ENCODE results near the gene NXT1.
"Not testable (repeated sequence)": the region's sequence is repeated elsewhere in the genome, so short reads cannot be mapped to it uniquely, and the experiment has no call there.

The NXT1 gene

DNA sequence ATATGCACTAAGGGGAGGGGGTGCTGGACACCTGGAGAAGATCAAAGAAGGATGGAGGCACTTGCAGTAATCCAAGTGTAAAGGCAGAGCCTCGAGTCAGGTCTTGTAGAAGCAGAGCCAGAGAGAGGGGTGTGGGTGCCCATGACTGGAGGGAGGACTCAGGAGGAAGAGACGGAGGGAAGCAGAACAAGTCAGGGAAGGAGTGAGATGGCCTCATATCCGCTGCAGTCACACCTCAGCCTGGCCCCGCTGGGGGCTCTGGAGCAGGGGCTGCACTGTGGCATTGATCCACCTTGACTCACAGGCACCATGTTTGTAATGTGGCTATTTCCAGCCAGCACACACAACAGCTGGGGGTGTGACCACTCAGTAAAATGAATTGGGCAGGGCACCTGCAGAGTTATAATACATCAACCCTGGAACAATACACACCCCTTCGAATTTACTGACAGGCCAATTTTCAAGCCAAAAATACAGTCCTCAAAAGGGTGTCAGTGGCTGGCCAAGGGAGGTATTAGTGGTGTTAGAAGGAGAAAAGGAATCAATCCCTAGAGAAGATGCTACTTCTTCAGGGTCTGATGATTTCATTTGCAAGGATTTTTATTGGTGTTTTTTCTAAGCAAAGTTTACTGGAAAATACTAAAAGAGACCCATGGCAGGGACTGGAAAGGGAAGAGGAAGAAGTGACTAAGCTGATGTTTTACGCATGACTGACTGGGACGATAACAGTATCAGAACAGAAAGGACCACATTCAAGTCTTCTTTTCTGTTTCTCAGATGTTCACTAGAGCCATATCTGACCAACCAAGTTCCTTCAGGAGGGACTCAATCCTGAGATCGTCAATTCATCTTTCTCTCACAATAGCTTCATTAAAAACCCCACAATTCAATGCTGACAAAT is 18.9 kb upstream of the NXT1 start:
- DNase-seq, result no peak

DNA sequence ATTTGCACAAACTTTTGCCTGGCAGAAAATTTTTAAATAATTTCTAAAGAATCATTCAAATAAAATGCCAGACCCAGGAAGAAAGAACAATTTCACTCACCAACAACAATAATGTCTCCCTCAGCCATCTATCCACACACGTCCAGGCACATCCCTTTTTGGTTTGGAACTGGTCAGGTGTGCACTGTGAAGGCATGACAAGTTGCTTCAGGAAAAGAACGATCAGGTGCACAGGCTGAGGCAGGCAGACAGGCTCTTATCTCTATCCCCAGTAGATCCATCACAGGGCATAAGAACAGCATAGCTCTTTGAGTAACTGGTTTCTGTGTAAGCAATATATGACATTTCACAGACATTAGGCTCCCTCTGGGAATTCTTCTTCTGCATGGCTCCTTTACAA is 18.1 kb upstream of the NXT1 start:
- no peak for DNase-seq

DNA sequence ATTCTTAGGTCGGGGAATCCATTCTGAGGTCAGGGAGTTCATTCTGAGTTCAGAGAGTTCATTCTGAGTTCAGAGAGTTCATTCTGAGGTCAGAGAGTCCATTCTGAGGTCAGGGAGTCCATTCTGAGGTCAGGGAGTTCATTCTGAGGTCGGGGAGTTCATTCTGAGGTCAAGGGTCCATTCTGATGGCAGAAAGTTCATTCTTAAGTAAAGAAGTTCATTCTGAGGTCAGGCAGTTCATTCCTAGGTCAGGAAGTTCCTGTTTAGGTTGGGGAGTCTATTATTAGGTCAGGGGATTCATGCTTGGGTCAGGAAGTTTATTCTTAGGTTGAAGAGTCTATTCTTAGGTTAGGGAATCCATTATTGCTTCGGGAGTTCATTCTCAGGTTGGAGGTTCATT is 16.5 kb upstream of the NXT1 start:
- no peak for DNase-seq

DNA sequence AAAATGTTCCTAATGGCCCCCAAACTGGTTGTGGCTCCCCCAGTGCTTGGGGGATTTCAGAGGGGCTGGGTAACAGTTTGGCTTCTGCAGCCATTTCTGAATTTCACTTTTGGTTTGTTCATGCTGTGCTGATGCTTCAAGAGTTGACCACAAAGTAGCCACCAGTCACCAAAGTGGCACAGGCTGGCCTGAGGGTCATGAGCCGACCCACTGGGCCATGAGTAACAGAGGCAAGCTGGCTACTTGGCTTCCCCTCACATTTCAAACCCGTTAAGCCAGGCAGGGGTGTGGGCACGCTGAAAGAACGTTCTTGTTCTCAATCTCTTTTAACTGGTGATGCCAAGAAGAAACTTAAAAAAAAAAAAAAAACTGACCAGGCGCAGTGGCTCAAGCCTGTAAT is 15.1 kb upstream of the NXT1 start:
- DNase-seq, result no peak

DNA sequence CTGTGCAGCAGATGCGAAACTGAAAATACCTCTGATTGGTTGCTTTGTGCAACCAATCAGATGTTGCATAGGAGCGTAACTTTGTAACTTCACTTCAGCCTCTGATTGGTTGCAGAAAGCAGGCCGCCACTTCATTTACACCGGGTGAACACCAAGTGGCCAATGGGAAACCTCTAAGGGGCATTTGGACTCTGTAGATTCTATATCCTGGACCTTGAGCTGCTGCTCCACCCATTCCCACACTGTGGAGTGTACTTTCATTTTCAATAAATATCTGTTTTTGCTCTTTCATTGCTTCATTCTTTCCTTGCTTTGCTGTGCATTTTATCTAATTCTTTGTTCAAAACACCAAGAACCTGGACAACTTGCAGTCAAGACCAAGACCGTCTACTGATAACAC is 14.1 kb upstream of the NXT1 start:
- DNase-seq, result no peak

DNA sequence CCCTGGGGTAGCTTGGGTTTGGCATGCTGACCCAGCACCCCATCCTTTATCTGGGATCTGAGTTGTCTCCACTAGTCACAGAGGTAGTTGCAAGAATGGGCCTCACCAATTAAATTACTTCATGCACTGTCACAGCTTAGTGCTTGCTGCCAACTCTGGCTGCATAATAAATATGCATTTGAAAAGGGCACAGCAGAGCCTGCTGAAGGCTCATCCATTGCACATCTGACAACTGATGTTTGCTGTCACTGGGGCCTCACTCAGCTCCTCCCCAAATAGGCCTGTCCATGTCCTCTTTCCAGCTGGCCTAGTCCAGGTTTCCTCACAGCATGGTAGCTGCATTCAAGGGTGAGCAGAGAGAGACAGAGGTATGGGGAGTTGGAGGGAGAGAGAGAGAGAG is 13.3 kb upstream of the NXT1 start:
- DNase-seq, result no peak

DNA sequence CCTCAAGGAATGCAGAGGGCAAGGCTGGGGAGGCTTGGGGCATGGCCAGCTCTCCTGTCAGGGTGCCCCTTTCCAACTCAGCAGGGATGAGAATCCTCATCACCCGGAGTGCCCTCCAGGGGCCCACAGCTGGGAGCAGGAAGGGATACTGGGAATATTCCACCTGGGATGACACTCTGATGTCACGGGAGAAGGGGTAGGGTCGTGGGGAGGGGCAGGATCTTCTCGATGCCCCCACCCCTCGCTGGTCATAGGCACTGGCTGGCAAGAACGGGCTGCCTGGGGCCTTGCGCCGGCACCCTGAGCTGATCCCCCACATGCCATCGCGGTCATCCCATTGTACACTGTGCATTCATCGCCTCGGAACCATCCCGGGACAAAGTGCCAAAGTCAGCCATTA is 10.6 kb upstream of the NXT1 start:
- no peak for DNase-seq

DNA sequence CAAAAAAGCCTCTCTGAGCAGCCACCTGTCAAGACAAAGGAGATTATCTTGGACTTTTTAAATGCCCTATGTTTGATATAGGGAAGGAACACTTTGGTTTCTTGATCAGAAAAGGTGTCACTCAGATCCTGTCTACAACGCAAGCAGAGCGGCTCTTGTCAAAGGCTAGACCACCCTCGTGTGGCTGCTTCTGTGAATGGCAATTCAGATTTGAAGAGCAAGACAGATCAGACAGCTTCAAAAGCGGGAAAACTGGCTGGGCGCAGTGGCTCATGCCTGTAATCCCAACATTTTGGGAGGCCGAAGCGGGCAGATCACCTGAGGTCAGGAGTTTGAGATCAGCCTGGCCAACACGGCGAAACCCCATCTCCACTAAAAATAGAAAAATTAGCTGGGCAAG is 10.1 kb upstream of the NXT1 start:
- no peak for DNase-seq

DNA sequence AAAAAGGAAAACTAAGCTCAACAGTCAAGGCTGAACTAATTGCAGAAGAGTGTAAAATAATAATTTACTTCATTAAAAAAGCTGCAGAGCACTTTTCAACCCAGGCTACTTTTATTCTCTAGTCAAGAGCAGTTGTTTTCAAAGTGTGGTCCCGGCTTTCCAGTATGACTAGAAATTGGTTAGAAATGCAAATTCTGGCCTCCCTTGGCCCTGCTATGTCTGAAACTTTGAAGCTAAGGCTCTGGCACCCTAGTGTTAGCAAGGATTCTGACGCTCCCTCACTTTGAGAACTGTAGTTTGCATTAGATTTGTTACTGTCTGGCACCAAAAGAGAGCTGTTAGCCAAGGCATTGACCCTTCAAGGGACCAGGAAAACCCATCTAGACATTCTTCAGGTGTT is 9.5 kb upstream of the NXT1 start:
- no peak for DNase-seq

DNA sequence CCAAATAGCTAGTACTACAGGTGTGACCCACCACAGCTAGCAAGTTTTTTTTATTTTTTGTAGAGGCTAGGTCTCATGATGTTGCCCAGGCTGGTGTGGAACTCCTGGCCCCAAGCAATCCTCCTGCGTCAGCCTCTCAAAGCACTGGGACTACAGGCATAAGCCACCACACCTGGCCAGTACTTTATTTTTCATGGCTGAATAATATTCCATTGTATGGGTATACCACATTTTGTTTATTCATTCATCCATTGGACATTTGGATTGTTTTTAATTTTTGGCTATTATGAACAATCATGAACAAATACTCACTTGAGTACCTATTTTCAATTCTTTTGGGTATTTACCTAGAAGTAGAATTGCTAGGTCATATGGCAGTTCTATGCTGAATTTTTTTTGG is 7.0 kb upstream of the NXT1 start:
- no peak for DNase-seq

DNA sequence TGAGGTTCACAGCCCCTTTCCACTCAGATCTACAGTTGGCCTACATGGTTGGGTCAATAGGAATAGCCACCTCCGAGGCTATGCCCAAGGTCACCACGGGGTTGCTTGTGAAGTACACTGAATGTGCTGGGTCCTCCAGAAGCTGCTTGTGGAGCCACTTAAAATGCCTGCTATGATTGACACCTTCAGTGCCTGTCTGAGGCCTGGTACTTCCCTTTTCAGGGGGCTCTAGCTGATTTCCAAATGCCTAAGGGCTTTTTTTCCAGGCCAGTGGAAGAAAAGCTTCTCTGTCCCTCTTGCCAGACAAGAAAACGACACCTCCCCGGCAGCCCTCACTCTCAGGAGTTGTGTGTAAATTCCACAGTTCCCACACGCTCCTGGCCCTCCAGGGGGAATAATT is 6.3 kb upstream of the NXT1 start:
- DNase-seq, result no peak

DNA sequence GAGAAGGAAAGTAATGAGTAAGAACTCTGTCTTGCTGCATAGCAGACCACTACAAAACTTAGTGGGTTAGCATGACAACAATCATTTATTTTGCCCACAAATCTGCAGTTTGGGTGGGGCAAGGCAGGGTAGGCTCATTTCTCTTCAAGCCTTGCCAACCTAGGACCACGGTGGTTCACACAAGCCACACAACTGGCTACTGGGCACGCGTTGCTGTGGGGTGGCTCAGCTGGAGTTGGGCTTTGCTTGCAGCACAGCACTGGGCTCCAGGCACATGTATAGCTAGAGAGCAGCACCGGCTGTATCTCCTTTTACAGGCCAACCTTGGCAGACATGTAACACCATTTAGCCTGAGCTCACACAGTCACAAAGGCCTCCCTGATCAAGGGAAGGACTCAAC is 4.6 kb upstream of the NXT1 start:
- DNase-seq, result no peak

DNA sequence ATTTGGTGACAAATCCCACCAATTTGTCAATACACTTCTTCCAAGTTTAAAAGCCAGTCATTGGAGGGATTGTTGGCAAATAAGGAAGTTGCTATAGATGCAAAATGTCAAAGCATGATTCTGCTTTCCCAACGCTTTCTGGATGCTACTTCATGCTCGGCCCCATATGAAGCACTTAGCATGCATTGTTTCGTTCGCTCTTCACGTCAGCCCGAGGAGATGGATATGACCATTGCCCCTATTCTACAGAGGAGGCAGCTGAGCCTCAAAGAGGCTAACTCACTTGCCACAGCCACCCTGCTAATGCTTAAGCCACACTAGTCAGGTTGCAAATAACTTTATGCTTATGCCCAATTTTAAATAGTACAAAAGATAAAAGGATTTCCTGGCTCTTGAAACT is 2.8 kb upstream of the NXT1 start:
- no peak for DNase-seq

DNA sequence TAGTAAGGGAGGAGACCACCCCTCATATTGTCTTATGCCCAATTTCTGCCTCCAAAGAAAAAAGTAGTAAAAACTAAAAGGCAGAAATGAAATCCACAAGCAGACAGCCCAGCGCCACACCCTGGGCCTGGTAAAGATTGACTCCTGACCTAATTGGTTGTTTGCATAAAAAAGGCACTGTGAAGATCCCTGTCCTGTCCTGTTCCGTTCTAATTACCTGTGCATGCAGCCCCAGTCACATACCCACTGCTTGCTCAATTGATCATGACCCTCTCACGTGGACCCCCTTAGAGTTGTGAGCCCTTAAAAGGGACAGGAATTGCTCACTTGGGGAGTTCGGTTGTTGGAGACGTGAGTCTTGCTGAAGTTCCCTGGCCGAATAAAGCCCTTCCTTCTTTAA is 2.1 kb upstream of the NXT1 start:
- not testable (repeated sequence) for DNase-seq

DNA sequence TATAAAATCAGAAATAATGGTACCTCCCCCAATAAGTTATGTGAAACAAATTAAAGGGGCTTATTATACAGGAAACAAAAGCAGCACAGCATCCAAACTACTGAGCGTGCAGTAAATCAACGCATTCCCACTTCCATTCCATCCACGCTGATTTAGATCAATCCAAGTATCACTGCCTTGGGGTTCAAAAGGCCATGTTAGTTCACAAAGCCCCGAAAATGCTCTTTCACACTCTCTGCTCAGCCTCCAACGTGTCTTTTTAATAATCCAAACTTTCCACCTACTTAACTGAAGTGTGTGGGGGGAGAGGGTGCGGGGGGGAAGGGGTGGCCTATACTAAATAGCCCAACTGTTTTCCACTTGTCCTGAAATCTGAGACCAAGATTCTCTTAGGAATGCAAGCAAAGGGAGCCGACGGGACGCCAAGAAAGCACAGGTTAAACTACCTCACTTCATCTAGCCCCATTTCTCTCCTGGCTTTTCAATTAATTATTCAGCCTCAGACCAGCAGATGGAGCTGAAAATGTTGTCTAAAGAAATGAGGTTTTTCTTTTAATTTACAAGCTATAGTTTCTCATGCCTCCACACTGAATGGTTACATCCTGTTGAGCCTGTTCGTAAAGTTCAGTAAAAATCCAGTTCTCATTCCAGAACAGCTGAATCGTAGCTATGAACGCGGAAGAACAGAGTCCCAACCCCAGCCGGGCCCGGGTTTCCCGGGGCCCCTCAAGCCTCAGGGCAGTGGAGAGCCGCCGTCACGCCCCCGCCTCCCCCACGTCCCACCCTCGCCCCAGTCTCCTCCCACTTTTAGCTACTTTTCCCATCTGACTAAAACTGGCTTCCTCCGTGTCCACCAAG is 1.0 kb upstream of the NXT1 start:
- peak; percentile 66 for DNase-seq

DNA sequence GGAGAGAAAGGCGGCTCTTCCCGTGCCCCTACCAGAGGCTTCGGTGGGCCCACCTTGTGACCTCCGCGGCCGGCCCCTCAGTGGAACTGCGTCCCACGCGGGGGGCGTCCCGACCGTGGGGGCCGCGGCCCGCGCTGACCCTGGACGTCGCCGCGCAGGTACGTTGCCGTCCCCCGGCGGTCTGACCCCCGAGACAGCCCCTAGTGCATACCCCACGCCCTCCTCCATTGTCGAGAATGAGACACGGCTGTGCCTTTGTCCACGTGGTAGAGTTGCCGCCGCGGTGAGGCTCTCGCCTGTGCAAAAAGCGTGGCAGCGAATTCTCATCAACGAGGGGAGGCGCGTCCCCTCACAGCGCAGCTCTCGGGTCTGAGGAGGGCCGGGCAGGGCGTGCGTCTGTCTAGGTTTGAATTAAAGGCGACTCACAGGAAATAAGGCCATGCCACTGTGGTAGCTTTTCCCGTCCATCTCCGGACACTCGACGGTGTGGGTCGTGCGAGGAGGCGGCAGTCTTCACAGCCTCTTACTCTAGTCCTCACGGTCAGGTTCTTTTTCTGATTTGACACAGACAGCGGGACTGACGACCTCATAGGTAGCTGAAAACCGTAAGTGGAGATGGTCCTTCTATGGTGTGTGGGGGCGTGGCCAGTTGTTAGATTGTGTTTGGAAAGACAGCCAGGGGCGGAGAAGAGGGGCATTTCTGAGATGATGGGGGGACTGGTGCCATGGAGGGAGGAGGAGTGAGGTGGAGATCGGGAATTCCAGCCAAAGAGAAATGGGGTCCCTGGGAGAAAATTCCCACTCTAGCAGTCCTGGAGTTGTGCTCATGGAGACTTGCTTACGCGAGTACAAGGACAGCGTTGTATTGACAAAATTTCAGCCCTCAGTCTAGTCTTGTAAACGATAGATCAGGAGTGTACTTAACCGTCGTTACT is 580 bp downstream of the NXT1 start:
- peak; percentile 48 for DNase-seq

DNA sequence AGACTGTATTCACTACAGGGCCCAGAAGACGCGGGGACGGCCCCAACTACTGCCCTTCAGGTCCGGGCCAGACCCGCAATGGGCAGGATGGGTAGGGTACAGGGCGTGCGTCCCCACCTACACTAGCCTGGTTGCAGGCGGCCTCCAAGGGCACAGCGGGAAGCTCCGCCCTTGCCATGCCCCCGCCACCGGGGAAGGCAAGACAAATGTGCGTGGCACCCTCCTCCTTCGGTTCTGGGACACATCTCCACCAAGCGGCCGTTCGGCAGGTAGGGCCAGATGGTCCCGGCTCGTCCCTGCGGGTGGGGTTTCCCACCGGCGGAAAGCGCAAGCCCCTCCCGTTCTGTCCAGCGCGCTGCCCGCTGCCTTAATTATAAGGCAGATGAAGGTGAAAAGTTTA is 5.6 kb downstream of the NXT1 start:
- DNase-seq, result no peak

DNA sequence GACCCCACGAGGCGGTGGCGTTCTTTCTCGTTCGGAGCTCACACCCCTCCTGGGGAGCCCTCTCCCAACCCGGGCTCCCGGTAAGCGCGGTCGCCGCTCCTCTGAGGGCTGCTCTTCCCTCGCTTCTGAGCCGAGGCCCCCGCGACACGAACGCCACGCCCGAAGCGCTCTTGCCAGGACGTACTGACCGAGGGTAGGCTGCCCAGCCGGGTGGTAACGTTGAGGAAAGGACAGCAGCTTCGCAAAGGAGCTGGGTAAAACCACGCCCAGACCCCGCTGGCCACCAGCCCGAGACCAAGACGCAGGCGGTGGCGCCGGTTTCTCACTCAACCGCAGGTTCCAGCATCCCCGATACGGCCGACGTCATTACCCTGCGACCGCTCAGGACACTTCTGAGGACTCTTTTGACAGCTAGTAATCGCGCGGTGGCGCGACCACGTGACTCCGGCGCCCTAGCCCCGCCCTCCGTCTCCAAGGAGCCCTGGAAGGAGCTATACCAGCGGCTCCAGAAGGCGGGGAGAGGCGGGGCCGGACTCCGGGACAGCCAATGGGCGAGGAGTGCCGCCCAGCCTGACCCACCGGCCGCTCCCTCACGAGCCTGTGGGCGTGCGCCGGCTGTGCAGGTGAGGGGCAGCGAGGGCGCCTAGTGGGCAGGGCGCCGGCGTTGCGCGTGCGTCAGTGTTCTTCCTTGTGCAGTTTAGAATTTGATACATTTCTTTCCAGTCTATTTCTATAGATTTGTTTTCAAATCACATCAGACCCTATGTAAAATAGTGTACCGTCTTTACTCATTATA is 7.4 kb downstream of the NXT1 start:
- peak; percentile 99 for DNase-seq

DNA sequence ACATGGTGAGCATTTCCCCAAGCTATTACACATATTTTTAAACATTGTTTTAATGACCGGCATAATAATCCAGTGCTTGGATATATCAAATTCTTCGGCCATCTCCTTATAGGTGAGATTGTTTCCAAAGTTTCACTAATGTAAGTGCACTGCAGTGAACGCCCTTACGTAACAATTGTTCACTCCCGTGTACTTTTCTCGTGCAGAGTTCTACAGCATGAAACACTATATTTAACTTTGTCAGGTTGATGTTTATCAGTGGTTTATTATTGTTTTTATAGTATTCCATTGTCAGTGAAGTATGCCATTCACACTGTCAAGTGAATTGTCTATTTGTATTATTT is 7.9 kb downstream of the NXT1 start:
- DNase-seq, result no peak

DNA sequence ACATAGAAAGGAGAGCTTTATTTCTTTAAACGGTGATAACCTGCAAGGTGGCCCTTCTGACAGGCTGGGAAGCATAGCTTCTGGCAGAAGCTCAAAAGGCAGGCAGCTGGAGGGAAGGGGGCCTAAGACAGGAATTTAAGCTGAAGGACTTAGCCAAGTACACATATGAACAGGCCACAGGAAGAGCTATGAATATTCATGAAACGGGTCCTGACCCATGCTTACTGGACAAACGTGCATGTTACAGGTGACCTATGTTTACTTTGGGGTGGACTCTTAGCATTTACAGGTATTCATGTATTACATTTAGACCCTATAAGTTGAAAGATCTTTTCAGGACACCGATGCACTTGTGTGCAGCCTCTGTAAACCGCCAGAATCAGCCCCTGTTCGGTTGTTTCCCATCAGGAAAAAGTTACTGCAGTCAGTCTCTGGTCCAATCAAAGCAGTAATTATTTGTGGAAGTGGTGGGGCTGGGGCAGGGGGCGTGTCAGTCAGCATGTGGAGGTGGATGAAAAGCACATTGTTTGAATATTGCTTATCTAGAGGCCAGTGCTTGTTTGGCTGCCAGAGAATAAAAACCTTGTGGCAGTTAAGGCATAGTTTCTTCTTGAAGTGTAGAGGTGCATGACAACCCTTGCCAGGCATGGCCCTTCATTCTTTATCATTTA is 8.5 kb downstream of the NXT1 start:
- no peak for DNase-seq

DNA sequence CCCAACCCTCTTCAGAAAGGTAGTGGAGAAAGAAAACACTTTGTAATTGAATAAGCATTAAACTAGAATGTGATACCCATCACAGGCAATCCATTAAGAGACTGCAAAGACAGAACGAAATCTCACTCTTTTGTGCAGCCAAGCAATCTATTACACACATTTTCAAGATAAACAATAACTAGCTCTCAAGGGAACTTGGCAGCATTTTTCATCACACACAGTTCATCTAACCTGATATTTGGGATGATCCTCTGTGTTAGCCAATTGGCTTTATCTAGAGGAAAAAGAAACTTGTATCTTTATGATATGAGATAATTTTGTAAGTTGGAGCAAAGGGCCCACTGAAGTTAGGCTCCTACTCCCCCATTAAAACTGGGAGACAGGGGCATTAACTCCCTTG is 9.9 kb downstream of the NXT1 start:
- no peak for DNase-seq

DNA sequence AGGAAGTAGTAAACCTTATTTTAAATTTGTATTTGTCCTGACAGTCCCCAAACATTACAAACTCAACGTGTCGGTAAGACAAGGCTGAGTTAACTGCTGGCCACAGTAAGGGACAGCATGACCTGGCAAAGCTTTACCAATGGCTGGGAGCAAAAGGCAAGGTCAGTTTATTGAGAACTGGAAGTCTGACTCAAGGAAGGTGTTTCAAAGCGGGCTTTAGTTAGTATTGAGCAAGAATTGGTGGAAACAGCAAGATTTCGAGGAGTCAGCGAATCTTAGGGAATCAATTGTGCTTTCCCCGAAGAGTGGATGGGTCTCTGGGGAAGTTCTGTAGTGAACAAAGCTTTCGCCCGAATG is 10.5 kb downstream of the NXT1 start:
- DNase-seq, result no peak
